ENCODE data around the gene ZNF148.

GRCh38 chr3:125332504-125332903 lies 42.6 kb downstream of the ZNF148 start:
- TF ChIP-seq POLR2A (IDR thresholded peaks at IDR 0.05) (no peak), CTCF (IDR thresholded peaks at IDR 0.05) (no peak)
